Epithelial cell of esophagus (primary cell): ENCODE data around the gene SIK3.

Experiments used
- DNase-seq: peaks from one replicate; pipeline ENCODE4 v3.0.0; 2010; ENCODE audit warnings: low read depth
- H3K4me3 ChIP-seq: 2 replicates; pipeline ENCODE4 v1.5.1; 2011; ENCODE audit warnings: mild to moderate bottlenecking, low read length, control low read depth
- CTCF ChIP-seq: IDR thresholded peaks from 2 replicates; pipeline ENCODE4 v1.5.1; 2011; ENCODE audit warnings: low read depth, mild to moderate bottlenecking, low read length, control low read depth, inconsistent platforms; ENCODE audit not compliant: insufficient read depth; ENCODE audit errors: missing control alignments

Gene SIK3

GRCh38 chr11:116918925-116919655 lies 179.1 kb downstream of the SIK3 start:
- no peak overlapping the region for H3K4me3 ChIP-seq
- no peak for TF ChIP-seq CTCF
- DNase-seq: no peak

GRCh38 chr11:116917632-116918031 lies 180.6 kb downstream of the SIK3 start:
- no peak for DNase-seq
- H3K4me3 ChIP-seq: no peak overlapping the region
- TF ChIP-seq CTCF: no peak

GRCh38 chr11:116916886-116917285 lies 181.3 kb downstream of the SIK3 start:
- TF ChIP-seq CTCF: no peak
- no peak overlapping the region for H3K4me3 ChIP-seq
- no peak for DNase-seq

- no peak overlapping the region for H3K4me3 ChIP-seq
- no peak for DNase-seq
- no peak for TF ChIP-seq CTCF
These were observed 182.2 kb downstream of the SIK3 start for GRCh38 chr11:116916052-116916451.

GRCh38 chr11:116913000-116913399 lies 185.2 kb downstream of the SIK3 start:
- TF ChIP-seq CTCF: no peak
- no peak overlapping the region for H3K4me3 ChIP-seq
- peak; percentile 55 for DNase-seq

- no peak overlapping the region for H3K4me3 ChIP-seq
- no peak for TF ChIP-seq CTCF
- no peak for DNase-seq
These were observed 186.1 kb downstream of the SIK3 start for GRCh38 chr11:116911976-116912734.
